ENCODE measurements around the gene LRRC66.
A peak's percentile ranks its signal among the peaks of the same experiment; 100 is the strongest.

The LRRC66 gene, protein sequence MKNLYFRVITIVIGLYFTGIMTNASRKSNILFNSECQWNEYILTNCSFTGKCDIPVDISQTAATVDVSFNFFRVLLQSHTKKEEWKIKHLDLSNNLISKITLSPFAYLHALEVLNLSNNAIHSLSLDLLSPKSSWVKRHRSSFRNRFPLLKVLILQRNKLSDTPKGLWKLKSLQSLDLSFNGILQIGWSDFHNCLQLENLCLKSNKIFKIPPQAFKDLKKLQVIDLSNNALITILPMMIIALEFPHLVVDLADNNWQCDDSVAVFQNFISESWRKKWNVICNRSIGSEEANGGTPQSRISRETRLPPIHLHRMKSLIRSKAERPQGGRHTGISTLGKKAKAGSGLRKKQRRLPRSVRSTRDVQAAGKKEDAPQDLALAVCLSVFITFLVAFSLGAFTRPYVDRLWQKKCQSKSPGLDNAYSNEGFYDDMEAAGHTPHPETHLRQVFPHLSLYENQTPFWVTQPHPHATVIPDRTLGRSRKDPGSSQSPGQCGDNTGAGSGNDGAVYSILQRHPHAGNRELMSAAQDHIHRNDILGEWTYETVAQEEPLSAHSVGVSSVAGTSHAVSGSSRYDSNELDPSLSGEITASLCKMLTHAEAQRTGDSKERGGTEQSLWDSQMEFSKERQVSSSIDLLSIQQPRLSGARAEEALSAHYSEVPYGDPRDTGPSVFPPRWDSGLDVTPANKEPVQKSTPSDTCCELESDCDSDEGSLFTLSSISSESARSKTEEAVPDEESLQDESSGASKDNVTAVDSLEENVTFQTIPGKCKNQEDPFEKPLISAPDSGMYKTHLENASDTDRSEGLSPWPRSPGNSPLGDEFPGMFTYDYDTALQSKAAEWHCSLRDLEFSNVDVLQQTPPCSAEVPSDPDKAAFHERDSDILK

DNA sequence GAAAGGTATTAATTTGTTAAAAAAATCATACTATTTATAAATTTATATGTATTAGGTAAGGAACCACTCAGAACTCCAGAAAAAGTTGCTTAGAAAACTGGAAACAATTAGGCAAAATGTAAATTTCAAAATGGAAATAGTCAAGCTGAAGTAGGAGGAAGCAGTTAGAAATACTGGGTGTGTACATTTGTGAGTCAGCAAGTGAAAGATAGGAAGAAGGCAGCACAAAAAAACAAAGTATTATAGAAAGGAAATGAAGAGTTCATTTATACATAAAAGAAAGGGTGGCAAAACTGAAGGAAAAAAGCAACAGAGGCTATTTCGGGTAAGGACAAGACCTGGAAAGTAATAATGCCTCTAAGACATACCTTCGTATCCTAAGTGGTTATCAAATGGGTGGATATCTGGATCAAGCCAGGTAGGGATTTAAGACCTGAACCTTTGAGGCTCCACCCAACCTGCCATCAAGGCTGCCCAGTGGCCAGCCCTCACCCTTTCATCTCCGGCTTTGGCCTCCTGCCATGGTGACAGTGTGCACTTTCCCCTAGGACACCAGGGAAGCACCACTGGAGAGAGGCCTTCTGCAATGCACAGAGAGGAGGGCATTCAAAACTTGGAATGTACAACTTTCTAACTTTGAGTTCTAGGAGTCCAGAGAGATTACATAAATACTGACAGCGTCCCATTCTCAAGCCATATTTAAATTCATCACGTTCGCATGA lies at the start of gene LRRC66:
TSS of gene LRRC66 (minus strand) at position 428 of the 722 bp plus-strand sequence. CDS start 2,750 bp downstream, outside the sequence.
- DNase-seq: no peak

DNA sequence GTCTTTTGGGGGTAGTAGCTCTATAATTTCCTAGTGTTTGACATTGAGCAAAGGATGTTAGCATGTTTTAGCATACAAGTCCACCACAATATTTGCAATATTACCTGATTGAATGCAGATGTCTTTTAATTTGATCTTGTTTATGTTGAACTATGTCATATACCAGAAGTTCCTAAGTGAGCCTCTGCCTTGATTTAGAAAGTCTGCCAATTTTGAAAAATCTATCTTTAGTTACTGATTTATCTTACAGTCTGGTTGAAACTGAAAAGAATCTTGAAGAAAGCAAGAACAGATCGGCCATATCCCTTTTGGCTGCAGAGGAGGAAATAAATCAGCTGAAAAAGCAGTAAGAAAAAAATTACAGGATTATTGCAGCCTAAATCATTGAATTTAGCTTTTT lies 49.4 kb upstream of the LRRC66 start:
- DNase-seq: no peak

DNA sequence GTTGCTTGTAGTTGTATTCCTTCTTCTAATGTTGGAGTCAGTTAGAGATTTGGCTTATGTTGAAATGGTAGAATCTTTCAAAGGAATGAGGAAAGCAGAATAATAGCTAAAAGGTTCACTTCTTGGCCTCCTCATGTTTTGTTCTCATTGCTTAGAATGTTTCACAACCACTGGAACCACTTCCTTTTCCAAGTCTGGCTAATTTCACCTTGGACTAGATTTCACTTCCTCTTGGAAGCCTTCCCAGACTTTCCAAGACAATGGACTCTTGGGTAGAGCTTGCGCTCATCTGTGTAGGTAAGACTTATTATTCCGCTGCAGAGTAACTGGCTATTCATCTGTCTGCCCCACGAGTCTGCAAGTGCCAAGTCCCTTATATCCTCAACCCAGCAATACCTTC lies 39.2 kb upstream of the LRRC66 start:
- DNase-seq: no peak

DNA sequence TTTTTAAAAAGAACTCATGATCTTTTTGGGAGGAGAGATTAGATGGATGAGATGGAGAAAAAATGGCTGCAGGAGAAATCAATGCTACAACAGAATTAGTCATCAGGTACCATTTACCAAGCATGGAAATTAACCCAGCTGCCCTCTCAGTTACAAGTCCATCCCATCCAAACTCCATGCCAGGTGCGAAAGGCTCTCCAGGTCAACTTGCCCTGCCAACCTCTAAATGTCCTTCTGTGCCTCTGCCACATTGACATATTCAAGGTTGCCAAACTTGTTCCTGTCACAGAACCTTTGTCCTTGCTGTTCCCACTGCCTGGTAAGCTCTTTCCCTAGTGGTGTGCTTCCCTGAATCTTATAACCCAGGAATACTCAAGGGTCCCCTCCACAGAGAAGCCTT lies 38.1 kb upstream of the LRRC66 start:
- DNase-seq: no peak

DNA sequence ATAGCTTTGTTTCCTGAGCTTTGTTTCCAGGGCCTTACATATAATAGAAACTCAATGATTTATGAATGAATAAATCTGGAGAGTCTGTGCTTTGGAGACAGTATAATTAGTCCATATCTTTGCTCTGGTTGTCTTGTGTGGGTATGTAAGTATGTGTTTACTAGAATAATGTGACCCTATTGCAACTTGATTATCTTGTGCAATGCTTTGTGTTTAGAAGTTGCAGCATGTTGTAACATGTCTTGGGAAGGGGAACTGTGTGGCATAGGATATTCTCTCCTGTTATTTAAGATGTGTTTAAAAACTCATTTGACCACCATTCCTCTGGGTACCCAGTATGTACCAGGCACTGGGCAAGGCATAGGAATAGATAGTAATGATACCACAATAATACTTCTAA lies 37.0 kb upstream of the LRRC66 start:
- no peak for DNase-seq

DNA sequence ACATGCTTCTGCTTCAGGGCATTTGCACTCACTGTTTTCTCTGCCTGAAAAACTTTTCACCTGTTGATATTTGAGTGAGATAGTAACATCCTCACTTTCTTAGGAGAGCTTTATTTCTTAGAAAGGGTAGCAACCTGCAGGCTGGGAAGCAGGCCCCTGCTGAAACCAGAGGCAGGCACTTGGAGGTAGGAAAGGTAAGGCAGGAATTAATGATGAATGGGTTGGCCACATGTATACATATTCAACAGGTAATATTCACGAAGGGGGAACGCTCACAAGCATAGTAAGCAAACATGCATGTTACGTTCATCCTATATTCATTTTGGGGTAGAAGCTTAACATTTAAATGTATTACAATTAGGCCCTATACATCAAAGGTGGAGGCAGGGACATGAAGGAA lies 34.1 kb upstream of the LRRC66 start:
- no peak for DNase-seq

DNA sequence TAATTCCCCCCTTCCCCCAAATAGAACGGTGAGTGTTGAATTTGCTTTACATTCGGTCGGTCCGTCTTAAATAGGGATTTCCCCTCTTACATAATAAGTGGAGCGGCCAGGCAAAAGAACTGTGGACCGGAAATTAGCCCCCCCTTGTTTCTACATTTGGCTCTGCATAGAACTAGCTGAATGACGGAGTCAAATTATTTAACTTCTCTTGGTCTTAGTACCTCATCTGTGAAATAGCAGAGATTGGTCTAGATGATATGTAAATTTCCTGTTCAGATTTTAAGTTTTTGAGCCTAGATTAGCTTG lies 32.3 kb upstream of the LRRC66 start:
- DNase-seq: no peak

DNA sequence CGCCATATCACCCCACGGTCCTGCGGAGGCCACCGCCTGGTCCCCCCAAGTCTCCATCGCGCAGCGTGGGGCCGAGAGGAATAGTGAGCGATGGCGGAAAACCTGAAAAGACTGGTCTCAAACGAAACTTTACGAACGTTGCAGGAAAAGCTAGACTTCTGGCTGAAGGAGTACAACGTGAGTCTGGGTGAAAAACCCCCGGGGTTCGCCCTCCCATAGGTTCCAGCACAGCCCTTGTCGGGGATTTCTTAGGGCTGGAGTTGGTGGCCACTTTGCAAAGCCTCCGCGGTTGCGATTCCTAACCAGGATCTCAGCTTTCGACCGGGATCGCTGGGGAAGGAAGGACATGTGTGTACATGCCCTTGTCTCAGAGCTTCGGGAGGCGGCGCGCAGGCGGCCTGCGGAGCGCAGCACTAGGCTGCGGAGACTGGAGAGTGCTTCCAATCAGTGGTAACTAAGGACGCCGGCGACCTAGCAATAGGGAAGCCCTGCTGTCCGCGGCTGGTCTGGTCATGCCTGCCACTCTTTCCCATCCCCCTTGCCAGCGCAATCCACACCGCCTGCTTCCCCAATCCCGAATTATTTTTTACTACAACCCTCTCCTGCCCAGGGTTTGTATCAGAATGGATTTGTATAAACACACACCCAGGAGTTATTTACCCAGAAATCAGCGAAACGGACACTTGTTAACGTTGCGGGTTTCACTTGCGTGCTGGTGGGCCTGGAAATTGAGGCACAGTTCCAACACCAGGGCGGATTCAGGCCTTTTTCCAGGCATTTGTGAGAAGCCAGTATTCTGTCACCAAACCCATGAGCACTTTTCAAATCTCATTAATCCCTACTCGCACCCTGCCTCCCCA lies 31.7 kb upstream of the LRRC66 start:
- DNase-seq: peak; percentile 55

DNA sequence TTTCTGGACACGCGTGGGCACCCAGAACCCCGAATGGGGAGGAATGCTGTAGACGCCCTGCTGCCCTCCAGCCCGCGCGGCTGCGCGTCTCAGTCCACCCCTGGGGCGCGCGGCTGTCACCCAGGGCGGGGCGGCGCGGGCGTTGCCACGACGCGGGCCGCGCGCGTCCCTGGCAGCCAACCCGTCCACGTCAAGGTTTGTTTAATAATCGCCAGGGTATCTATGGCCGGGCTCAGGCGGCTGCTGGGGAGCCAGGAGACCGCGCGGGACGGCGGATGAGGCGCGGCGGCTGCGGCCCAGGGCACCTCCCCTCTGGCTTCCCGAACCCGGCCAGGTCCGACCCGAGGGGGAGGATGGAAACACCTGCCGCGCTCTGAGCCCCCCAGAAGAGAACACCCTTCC lies 31.1 kb upstream of the LRRC66 start, which contains the start of gene SPATA18:
TSS of gene SPATA18 (plus strand) at position 92 of the 402 bp plus-strand sequence. CDS start 401 bp downstream, outside the sequence.
- DNase-seq: no peak

DNA sequence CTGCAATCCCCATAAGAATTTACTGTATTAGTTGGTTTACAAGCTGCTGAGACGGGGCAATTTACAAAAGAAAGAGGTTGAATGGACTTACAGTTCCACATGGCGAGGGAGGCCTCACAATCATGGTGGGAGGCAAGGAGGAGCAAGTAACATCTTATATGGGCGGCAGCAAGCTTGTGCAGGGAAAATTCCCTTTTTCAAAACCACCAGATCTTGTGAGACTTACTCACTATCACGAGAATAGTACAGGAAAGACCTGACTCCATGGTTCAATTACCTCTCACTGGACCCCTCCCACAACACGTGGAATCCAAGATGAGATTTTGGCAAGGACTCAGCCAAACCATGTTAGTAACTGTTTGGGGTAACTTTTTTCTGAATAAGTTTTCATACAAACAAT lies 29.1 kb upstream of the LRRC66 start:
- DNase-seq: no peak

DNA sequence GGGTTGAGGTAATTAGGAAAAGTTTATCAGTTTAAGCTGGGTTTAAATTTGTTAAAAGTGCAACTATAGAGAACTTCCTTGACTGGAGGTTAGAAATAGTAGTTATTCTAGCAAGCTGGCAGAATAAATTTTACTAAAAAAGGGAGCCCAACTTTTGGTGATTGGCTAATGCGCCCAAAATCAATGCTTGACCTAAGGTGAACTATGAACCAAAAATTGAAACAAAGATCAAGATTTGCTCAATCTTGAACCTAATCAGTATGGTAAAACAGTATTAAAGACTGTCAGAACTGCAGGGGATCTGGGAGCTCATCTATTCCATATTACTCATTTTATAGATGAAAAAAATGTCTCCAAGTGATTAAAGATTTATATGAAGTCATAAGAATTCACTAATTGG lies 24.9 kb upstream of the LRRC66 start:
- DNase-seq: no peak

DNA sequence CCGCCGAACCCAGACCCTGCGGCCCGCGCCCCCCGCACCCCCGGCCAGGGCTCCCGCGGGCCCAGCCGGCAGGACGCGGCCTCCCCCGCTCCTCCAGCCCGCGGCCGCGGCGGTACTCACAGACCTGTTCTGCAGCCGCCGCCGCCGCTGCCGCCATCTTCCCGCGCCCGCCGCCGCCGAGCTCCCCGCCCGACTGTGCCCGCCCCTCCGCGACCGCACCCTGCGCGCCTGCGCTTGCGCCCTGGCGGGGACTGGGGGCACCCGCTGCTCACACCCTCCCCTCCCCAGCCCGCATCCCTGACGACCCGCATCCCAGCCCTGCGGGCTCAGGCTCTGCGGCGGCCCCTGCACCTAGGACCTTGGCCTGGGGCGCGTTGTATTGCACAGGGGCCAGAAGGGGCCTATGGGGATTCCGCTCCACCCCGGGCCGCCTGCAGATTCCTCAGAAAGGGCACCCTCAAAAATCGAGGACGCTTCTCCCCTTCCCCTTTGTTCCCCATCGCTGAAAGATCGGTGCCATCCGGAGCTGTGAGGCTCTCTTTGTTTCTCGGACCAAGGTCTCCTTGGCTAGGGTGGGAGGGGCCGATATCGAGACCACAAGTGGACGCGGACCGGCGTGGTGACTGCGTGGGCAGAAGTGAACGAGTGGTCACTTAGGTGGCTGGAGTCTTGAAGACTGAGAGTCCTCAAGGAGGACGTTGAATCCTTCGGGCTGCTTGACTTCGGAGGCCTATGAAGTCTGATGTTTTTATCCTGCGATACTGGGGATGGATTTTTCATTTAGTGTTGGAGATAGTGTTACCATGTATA lies 18.1 kb upstream of the LRRC66 start, which contains the start of gene SGCB:
TSS of gene SGCB (minus strand) at position 197 of the 810 bp plus-strand sequence. CDS start at position 157, 40 bp downstream.
- peak; percentile 58 for DNase-seq

DNA sequence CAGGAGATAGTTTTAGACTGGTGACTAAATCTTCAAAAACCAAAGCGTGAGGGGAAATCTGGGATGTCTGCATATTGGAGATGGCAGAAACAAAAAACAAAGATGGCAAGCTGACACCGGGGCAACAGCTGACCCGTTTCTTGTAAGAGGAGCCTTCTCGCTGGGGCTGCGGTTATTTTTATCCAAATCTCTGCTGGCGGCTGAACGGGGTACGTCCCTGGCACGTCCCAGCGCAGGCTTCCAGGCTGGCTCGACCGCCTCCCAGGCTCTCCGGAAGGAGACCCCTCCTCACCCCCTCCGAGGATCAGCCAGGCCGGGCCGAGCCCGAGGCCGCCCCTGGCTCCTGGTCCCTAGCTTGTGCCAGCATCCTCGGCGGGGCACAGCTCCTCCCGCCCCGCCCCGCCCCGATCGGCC lies 17.5 kb upstream of the LRRC66 start:
- no peak for DNase-seq

DNA sequence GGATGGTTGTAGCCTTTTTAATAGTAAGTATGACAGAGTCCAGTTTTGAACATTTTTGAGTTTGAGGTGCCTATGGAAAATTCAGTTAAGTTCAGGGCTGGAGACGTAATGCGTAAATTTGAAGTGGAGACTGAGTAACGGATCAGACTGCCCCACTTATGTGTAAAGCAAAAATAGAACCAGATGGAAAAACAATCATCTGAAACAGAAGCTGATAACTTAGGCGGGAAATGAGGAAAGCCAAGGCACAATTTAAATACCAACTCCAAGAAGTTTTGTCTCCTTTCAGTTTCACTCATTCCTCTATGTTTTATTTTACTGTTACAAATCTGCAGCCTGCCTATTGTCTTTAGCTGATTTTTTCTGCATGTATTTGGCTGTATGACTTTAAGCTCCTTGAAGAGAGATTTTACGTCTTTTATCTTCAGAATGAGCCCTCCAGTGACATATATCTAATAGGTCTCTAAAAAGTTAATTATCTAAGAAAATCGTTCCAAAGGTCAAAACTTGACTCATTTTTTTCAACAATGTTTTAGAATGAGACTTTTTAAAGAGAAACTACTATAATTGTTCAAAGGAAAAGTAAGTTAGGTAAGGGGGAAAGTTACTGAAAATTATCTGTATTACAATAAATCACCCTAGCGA lies 16.8 kb upstream of the LRRC66 start:
- DNase-seq: no peak

DNA sequence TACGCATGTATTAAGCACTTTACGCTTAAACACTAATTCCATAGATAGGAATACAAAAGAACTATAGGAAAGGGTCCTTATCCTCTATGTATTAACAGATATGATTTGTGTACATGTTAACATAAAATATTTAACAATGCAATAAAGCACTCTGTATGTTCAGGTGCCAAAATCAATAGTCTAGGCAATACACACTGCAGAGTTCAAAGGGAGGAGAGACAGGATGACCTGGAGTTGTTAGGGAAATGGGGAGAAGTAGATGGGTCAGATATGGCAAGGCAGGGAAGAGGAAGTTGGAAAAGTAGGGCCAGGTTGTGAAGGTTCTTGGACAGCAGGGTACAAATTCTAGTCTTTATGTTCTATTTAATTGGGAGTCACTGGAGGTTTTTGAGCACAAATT lies 15.0 kb upstream of the LRRC66 start:
- no peak for DNase-seq

DNA sequence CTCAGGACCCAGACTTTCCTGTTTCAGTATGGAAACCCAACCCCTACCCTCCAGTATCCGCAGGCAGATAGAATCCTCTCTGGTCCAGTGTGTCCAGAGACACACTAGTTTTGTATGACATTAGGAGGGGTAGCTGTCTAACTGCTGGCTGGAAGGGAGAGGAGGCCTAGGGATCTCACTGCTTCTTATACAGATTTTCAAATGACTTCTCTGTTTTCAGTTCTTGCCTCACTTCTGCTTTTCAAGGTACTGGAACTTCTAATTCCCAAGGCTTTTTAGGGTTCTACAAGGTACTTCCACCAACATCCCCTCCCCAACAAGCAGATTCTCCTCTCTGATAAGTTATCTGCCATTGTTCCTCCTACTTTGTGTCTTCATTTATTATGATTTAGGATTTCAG lies 11.8 kb upstream of the LRRC66 start:
- DNase-seq: no peak

DNA sequence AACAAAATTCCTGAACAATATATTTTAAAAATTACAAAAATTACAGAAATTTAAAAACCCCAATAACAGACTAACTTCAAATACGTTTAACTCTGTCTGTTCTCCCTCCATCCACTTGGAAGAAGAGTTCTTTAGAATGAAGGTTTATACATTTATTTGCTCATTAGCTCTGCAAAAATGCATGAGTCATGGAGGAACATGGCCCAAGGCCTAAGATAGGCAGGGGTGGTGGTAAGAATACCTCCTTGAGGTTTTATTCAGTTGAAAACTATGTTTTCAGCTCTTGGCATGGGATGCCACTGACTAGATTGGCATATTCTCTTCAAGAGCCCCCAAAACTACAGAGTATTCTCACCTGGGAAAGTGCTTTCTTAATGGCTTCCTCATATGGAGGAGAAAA lies 8.8 kb upstream of the LRRC66 start:
- DNase-seq: no peak

DNA sequence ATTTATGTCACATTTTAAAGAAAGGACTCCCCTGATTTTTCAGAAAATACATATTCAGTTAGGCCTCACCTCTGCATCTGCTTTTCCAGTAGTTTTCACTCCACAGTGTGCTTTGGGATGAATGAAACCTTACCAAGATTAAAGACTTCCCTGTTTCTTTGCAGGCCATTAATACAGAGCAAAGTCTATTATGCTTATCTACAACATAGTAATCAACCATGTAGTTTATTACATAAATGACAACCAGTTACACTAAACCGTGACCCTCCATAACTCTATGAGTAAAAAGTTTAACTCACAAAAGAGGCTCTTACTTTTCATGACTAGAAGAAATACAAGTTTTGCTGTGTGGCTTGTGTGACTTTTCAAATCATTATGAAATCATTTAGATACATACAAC lies 2.3 kb downstream of the LRRC66 start:
- no peak for DNase-seq

DNA sequence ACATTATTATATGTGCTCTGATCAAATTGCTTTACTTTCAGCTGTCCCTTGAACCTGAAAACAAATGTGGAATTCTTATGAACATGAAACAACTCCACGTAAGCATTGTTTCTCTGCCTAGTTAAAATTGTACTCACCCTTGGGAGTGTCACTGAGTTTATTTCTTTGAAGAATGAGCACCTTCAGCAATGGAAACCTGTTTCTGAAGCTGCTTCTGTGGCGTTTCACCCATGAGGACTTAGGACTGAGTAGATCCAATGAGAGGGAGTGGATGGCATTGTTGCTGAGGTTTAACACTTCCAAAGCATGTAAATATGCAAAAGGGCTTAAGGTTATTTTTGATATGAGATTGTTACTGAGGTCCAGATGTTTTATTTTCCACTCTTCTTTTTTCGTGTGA lies 3.2 kb downstream of the LRRC66 start:
- no peak for DNase-seq

DNA sequence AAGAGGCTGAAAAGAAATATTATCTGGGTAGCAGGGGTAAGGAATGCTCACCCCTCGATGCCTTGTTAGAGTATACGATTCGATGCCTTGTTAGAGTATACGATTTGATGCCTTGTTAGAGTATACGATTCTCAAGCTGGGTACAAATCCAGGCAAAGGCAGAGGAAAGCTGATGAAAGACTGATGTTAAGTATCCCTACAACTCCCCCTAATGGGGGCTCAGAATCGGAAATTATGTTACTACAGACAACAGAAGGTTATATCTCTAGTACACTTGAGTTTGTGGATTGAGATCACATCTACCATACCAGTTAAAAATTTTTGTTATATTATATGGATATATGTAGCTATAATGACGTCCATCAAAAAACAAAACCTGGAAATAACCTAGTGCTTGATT lies 4.8 kb downstream of the LRRC66 start:
- no peak for DNase-seq

DNA sequence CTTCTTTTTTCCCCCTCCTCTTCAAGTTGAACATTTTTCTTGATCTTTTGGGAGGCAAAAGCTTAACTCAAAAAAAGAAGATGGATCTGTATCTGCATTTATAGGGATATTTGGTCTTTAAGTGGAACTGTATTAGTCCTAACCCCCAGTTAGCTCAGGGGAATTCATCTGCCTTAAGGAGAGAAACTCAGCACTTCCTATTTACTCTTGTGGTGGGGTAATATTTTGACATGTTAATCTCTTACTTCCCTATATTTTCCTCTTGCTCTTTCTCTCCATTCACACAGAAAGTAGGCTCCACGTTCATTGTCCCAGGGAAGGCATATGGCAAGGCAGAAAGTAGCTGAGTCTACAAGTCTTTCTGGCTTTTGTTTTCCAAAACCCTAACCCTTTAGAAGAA lies 5.3 kb downstream of the LRRC66 start:
- no peak for DNase-seq

Measured in NCI-H774 (cell line).